Spleen (tissue), 13 donors: Measurements from ENCODE around the gene PWWP3B. TPM values are rescaled to one million over a fixed set of nuclear protein-coding genes. Genes with fewer than 3 reads are reported as not detected.

Source experiments
- DNase-seq: peaks from one replicate; pipeline ENCODE4 v3.0.0-alpha.2; 2020
- H3K27ac ChIP-seq, 8 donors: fragments of 200-600 bp; sonication (generic) in 7 of 8; 1 replicate in 4 of 8; 2 replicates in 4 of 8; pipeline versions ENCODE4 v1.5.0 to v1.8.0; 2016 to 2021; ENCODE audit warnings: inconsistent platforms in 4 of 8, mild to moderate bottlenecking in 4 of 8, moderate library complexity in 1 of 8
- H3K27me3 ChIP-seq, 7 donors: fragments of 200-600 bp; sonication (generic) in 6 of 7; replicated peaks in 1 of 7; 1 replicate in 4 of 7; 2 replicates in 3 of 7; pipeline versions ENCODE4 v1.5.0 to v1.8.0; 2016 to 2021; ENCODE audit warnings: inconsistent platforms in 3 of 7, mild to moderate bottlenecking in 1 of 7
- H3K36me3 ChIP-seq, 6 donors: fragments of 200-600 bp; sonication (generic) in 5 of 6; 1 replicate in 4 of 6; 2 replicates in 2 of 6; pipeline versions ENCODE4 v1.5.0 to v1.8.0; 2016 to 2021; ENCODE audit warnings: inconsistent platforms in 2 of 6
- H3K4me1 ChIP-seq, 6 donors: fragments of 200-600 bp; sonication (generic) in 5 of 6; 1 replicate in 3 of 6; 2 replicates in 3 of 6; pipeline versions ENCODE4 v1.5.0 to v1.8.0; 2016 to 2021; ENCODE audit warnings: inconsistent platforms in 3 of 6
- H3K4me3 ChIP-seq, 8 donors: fragments of 200-600 bp; sonication (generic) in 7 of 8; 1 replicate in 4 of 8; 2 replicates in 4 of 8; pipeline versions ENCODE4 v1.5.0 to v1.8.0; 2016 to 2021; ENCODE audit warnings: inconsistent platforms in 4 of 8, mild to moderate bottlenecking in 4 of 8, moderate library complexity in 2 of 8
- H3K9me3 ChIP-seq, 8 donors: fragments of 200-600 bp; sonication (generic) in 7 of 8; 1 replicate in 4 of 8; 2 replicates in 4 of 8; pipeline versions ENCODE4 v1.5.0 to v1.8.0; 2016 to 2021; ENCODE audit warnings: inconsistent platforms in 4 of 8
- CTCF ChIP-seq, 11 experiments: fragments of 200-600 bp in 7 of 11; fragments of 450-650 bp in 4 of 11; sonication (generic) in 4 of 11; IDR thresholded peaks in 8 of 11; conservative IDR thresholded peaks in 3 of 11; 1 replicate in 7 of 11; 2 replicates in 4 of 11; pipeline versions ENCODE4 v1.4.0 to v1.8.0; 2016 to 2021; ENCODE audit warnings: antibody characterized with exemption in 11 of 11, inconsistent platforms in 4 of 11, mild to moderate bottlenecking in 1 of 11
- POLR2A ChIP-seq, 3 donors: fragments of 450-650 bp; IDR thresholded peaks; one replicate each; pipeline ENCODE4 v1.5.1; 2017; ENCODE audit warnings: antibody characterized with exemption in 3 of 3, mild to moderate bottlenecking in 1 of 3
- POLR2AphosphoS5 ChIP-seq, 3 donors: sonication (generic); formaldehyde crosslinking; IDR thresholded peaks; one replicate each; pipeline ENCODE4 v1.5.1; 2017; ENCODE audit warnings: antibody characterized with exemption in 3 of 3
- WGBS, 5 donors: extraction: QIAGEN DNeasy Blood & Tissue Kit in 3 of 5; methylation state at CpG; one replicate each; pipeline versions ENCODE4 v1.1.5 to v1.1.7; 2013 to 2018; 5-methylcytosine and 5-hydroxymethylcytosine counted together
- intact Hi-C: fragments of 100-400 bp; cut with DNase I; formaldehyde crosslinking; loops from one replicate; pipeline ENCODE4 v1.15.0; 2023; ENCODE audit warnings: low total_unique reads
- long read RNA-seq, 2 donors: transcript quantifications; one replicate each; lab custom pipeline, GENCODE V29; 2026
- polyA plus RNA-seq, 3 donors: library from polyadenylated mRNA; stranded (reverse); fragments of 200-250 nt; gene quantifications; one replicate each; pipeline ENCODE4 v1.2.1, GENCODE V29; 2013
- total RNA-seq, 7 donors: library from RNA; depleted of rRNA in 3 of 7; stranded (reverse); fragments of >200 nt in 3 of 7; fragmentation: NEBNext Ultra II Directional in 4 of 7; extraction: Animal tissue kit (Norgen Biotek cat#: 25700) in 4 of 7; gene quantifications; one replicate each; pipeline versions ENCODE4 v1.1.0 to v1.2.1, GENCODE V29; 2016 to 2021
- donor health status: healthy with polysubstance abuse.
- donor health status: DM: no; HTN: no; CAD: no; lungs with moderate emphysema.
- donor health status: DM: no; HTN: no; CAD: no.
- donor health status: Bipolar disorder and iron deficiency.
- donor health status: healthy.
- donor health status: DM: no; HTN: no; CAD: no.
- donor health status: DM: yes; HTN: yes; CAD: no.

The PWWP3B gene
- total RNA-seq (not detected), polyA plus RNA-seq (under 1 TPM in 1 of 3 donors, not detected in 2; 0.03 TPM)
- long read RNA-seq, donor 1: 0 reads
- long read RNA-seq, donor 2: 0 reads

DNA sequence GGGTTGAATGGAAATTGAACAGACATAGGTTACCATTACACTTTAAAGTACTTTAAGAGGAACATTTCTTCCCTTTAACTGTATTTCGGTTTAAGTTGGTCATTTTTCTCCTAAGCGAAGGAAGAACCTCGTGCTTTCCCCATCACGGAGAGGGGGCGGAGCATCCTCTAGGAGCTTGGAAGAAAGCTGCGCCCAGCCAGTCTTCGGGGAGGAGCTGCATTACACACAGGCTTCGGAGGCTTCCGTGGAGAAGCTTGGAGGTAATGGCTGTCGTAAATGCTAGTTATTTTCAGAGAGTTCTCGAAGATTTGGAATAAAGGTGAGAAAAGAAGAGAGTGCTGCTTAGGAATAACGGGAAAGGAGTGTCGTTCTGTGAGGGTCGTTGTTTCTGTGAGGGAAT, at the start of gene PWWP3B:
PWWP3B (plus strand) TSS at position 199 of the 400 bp plus-strand sequence. CDS start 37,128 bp downstream, outside the sequence.
- TF ChIP-seq POLR2A (IDR thresholded peaks at IDR 0.05): no peak
- TF ChIP-seq POLR2AphosphoS5 (IDR thresholded peaks at IDR 0.05): no peak
- TF ChIP-seq CTCF (IDR thresholded peaks at IDR 0.05 in 8 of 11, conservative IDR thresholded peaks at IDR 0.05 in 3 of 11): no peak
- intact Hi-C loops: no loop called here
- no peak within 1 kb of the TSS for H3K4me3 ChIP-seq
- WGBS, 5 donors: 11 to 38% (median 19%) methylated on average over 14 of the region's 14 CpGs
- H3K4me1 ChIP-seq: no peaks in the 10 kb centered on the region
- H3K27me3 ChIP-seq: peaks cover 0 to 6% (median 0%) of the 10 kb centered on the region in 7 donors
- H3K36me3 ChIP-seq: no peaks in the 10 kb centered on the region
- no peak for DNase-seq
- no peak within 1 kb of the TSS for H3K27ac ChIP-seq
- H3K9me3 ChIP-seq: no peaks in the 10 kb centered on the region

DNA sequence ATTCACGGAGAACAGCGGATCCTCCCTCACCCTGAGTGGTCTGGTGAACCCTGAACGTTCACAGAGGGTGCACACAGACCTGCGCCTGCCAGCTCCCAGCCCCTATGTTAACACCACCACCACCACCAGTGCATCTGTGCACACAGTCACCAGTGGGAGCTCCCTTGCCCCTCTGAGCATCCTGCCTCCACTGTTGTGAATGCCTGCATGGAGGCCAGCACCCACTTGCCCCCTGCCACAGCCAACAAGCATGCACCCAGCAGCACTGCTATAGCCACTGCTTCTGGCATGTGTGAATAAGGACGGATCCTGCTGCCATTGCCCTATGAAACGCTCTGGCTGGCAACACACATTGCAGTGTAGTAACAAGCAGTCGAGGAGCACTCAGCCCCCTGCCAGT, 29.1 kb upstream of the PWWP3B start:
- TF ChIP-seq POLR2A (IDR thresholded peaks at IDR 0.05) (no peak), CTCF (IDR thresholded peaks at IDR 0.05 in 8 of 11, conservative IDR thresholded peaks at IDR 0.05 in 3 of 11) (no peak), POLR2AphosphoS5 (IDR thresholded peaks at IDR 0.05) (no peak)
- no peak overlapping the region for H3K27ac ChIP-seq
- peaks cover 0 to 11% (median under 1%) of the 10 kb centered on the region in 8 donors for H3K9me3 ChIP-seq
- H3K27me3 ChIP-seq: peaks cover 0 to 3% (median 0%) of the 10 kb centered on the region in 7 donors
- H3K4me3 ChIP-seq: no peak overlapping the region
- no peaks in the 10 kb centered on the region for H3K36me3 ChIP-seq
- WGBS, 5 donors: 71 to 95% (median 80%) methylated on average over 1 to 7 of the region's 7 CpGs
- H3K4me1 ChIP-seq: no peaks in the 10 kb centered on the region
- no peak for DNase-seq
- intact Hi-C loops: no loop called here

GRCh38 chrX:106144755-106145639, 23.1 kb upstream of the PWWP3B start:
- no peak overlapping the region for H3K27ac ChIP-seq
- WGBS, 5 donors: 37 to 88% (median 60%) methylated on average over 5 of the region's 5 CpGs
- TF ChIP-seq POLR2AphosphoS5 (IDR thresholded peaks at IDR 0.05): no peak
- no peak for TF ChIP-seq CTCF (IDR thresholded peaks at IDR 0.05 in 8 of 11, conservative IDR thresholded peaks at IDR 0.05 in 3 of 11)
- TF ChIP-seq POLR2A (IDR thresholded peaks at IDR 0.05): no peak
- no peak overlapping the region for H3K4me3 ChIP-seq
- H3K9me3 ChIP-seq: peaks cover 0 to 18% (median 3%) of the 10 kb centered on the region in 8 donors
- H3K4me1 ChIP-seq: no peaks in the 10 kb centered on the region
- intact Hi-C loops: loop anchor here (10.0 kb wide), 1 partner anchor 60 kb away; no protein-coding TSS in a partner anchor
- DNase-seq: no peak
- peaks cover 0 to 3% (median 0%) of the 10 kb centered on the region in 7 donors for H3K27me3 ChIP-seq
- no peaks in the 10 kb centered on the region for H3K36me3 ChIP-seq

GRCh38 chrX:106150701-106151100, 17.4 kb upstream of the PWWP3B start:
- no peaks in the 10 kb centered on the region for H3K9me3 ChIP-seq
- WGBS, 5 donors: 39 to 73% (median 47%) methylated on average over 2 of the region's 2 CpGs
- TF ChIP-seq POLR2AphosphoS5 (IDR thresholded peaks at IDR 0.05): no peak
- no peak for TF ChIP-seq POLR2A (IDR thresholded peaks at IDR 0.05)
- no peak for TF ChIP-seq CTCF (IDR thresholded peaks at IDR 0.05 in 8 of 11, conservative IDR thresholded peaks at IDR 0.05 in 3 of 11)
- H3K27me3 ChIP-seq: no peaks in the 10 kb centered on the region
- no peak for DNase-seq
- no peak overlapping the region for H3K27ac ChIP-seq
- H3K4me3 ChIP-seq: no peak overlapping the region
- intact Hi-C loops: no loop called here
- H3K4me1 ChIP-seq: no peaks in the 10 kb centered on the region
- H3K36me3 ChIP-seq: no peaks in the 10 kb centered on the region
